RWPE2 (cell line): ENCODE measurements around the gene TINCR.

ENCODE experiments used
- ATAC-seq: fragments of 200-7000 bp; cut with Tn5 transposase; 3 replicates; pipeline ENCODE4 v1.9.1; 2021; ENCODE audit warnings: low read depth
- DNase-seq: peaks from one replicate; pipeline ENCODE4 v3.0.0-alpha.2; 2020; ENCODE audit warnings: low spot score
- H3K27ac ChIP-seq: fragments of 450-650 bp; 2 replicates; pipeline ENCODE4 v1.5.1; 2017; ENCODE audit warnings: mild to moderate bottlenecking; ENCODE audit not compliant: poor library complexity, severe bottlenecking
- H3K27me3 ChIP-seq: fragments of 250-450 bp; sonication (Bioruptor Pico); 2 replicates; pipeline ENCODE4 v1.5.1; 2021; ENCODE audit warnings: mild to moderate bottlenecking, moderate library complexity; ENCODE audit not compliant: insufficient read depth, poor library complexity, severe bottlenecking
- H3K36me3 ChIP-seq: fragments of 250-450 bp; sonication (Bioruptor Pico); 2 replicates; pipeline ENCODE4 v1.5.1; 2020; ENCODE audit warnings: low read depth, mild to moderate bottlenecking, moderate library complexity
- H3K4me1 ChIP-seq: fragments of 250-450 bp; sonication (Bioruptor Pico); 2 replicates; pipeline ENCODE4 v1.5.1; 2021; ENCODE audit warnings: mild to moderate bottlenecking, moderate library complexity; ENCODE audit not compliant: insufficient read depth, poor library complexity, severe bottlenecking
- H3K4me3 ChIP-seq: fragments of 250-450 bp; sonication (Bioruptor Pico); 2 replicates; pipeline ENCODE4 v1.5.1; 2021; ENCODE audit warnings: mild to moderate bottlenecking, moderate library complexity; ENCODE audit not compliant: severe bottlenecking
- H3K9me3 ChIP-seq: fragments of 250-450 bp; sonication (Bioruptor Pico); 2 replicates; pipeline ENCODE4 v1.5.1; 2021; ENCODE audit warnings: mild to moderate bottlenecking, moderate library complexity; ENCODE audit not compliant: severe bottlenecking
- CTCF ChIP-seq: fragments of 450-650 bp; IDR thresholded peaks from one replicate; pipeline ENCODE4 v1.5.1; 2017; ENCODE audit warnings: mild to moderate bottlenecking, moderate library complexity; ENCODE audit not compliant: poor library complexity, severe bottlenecking

The TINCR gene

GRCh38 chr19:5593343-5594255 lies 25.8 kb upstream of the TINCR start:
- H3K9me3 ChIP-seq: no peaks in the 10 kb centered on the region
- H3K27ac ChIP-seq: no peak overlapping the region
- H3K27me3 ChIP-seq: no peaks in the 10 kb centered on the region
- ATAC-seq (no peak), DNase-seq (no peak)
- no peaks in the 10 kb centered on the region for H3K4me1 ChIP-seq
- no peak overlapping the region for H3K4me3 ChIP-seq
- no peak for TF ChIP-seq CTCF
- peaks cover 71% of the 10 kb centered on the region for H3K36me3 ChIP-seq

- ATAC-seq: no peak
- no peak for DNase-seq
- no peak for TF ChIP-seq CTCF
- Histone ChIP-seq H3K4me3 (no peak overlapping the region), H3K4me1 (no peaks in the 10 kb centered on the region), H3K9me3 (no peaks in the 10 kb centered on the region), H3K36me3 (peaks cover 73% of the 10 kb centered on the region), H3K27me3 (no peaks in the 10 kb centered on the region), H3K27ac (no peak overlapping the region)
These were observed 25.0 kb upstream of the TINCR start for GRCh38 chr19:5592531-5593342.

GRCh38 chr19:5591476-5591875 lies 23.7 kb upstream of the TINCR start:
- H3K27me3 ChIP-seq: no peaks in the 10 kb centered on the region
- H3K4me1 ChIP-seq: no peaks in the 10 kb centered on the region
- H3K36me3 ChIP-seq: peaks cover 68% of the 10 kb centered on the region
- H3K9me3 ChIP-seq: no peaks in the 10 kb centered on the region
- TF ChIP-seq CTCF: no peak
- DNase-seq: no peak
- H3K4me3 ChIP-seq: no peak overlapping the region
- ATAC-seq: no peak
- H3K27ac ChIP-seq: no peak overlapping the region

GRCh38 chr19:5590865-5591154 lies 23.1 kb upstream of the TINCR start:
- H3K27ac ChIP-seq: no peak overlapping the region
- TF ChIP-seq CTCF: no peak
- no peak for ATAC-seq
- no peak for DNase-seq
- no peaks in the 10 kb centered on the region for H3K9me3 ChIP-seq
- no peak overlapping the region for H3K4me3 ChIP-seq
- no peaks in the 10 kb centered on the region for H3K27me3 ChIP-seq
- H3K36me3 ChIP-seq: peaks cover 61% of the 10 kb centered on the region
- no peaks in the 10 kb centered on the region for H3K4me1 ChIP-seq
